GM10248 (cell line): ENCODE results near the gene GTF2H4.
"Not testable (repeated sequence)": the region's sequence is repeated elsewhere in the genome, so short reads cannot be mapped to it uniquely, and the experiment has no call there.

ENCODE experiments used
- CTCF ChIA-PET: fragments of 300-600 bp; sonication (Branson Sonifier 250); formaldehyde crosslinking; extraction: SDS; loops from one replicate; lab custom pipeline; 2021; ENCODE audit warnings: antibody characterized with exemption; lab: Yijun Ruan, JAX
- POLR2A ChIA-PET: fragments of 350-650 bp; sonication (Branson Sonifier 250); formaldehyde crosslinking; extraction: SDS; loops from one replicate; lab custom pipeline; 2020; ENCODE audit warnings: antibody characterized with exemption; lab: Yijun Ruan, JAX
- DNase-seq: peaks from one replicate; pipeline ENCODE4 v3.0.0; 2012; ENCODE audit errors: extremely low spot score
- CTCF ChIP-seq: IDR thresholded peaks from 2 replicates; pipeline ENCODE4 v1.5.1; 2012; ENCODE audit warnings: mild to moderate bottlenecking, low read depth; ENCODE audit errors: extremely low read depth, missing control alignments, control extremely low read depth

GTF2H4 gene

DNA sequence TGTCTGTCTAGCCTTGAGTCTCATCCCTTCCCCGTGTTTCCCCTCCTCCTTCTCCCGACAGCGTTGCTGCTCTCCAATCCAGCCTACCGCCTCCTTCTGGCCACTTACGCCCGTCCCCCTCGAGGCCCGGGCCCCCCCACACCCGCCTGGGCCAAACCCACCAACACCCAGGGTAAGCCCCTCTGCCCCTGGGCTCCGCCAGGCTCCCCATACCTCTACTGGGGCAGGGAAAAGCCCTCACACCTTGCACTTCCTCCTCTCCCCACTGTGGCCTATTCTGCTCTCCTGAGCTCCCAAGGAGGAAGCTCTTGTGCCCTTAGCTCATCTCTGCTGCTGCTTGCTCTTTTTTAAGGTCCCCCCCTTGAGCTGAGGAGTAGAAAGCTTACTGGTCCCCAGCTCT is 12.7 kb upstream of the GTF2H4 start:
- no peak for TF ChIP-seq CTCF
- no peak for DNase-seq
- CTCF ChIA-PET = interaction anchor here (0.7 to 2.4 kb wide), 8 partner anchors 9 to 192 kb away, joined by 3 to 12 read pairs (median 4); partner anchors contain the start of gene VARS2
- POLR2A ChIA-PET = no interaction called here

DNA sequence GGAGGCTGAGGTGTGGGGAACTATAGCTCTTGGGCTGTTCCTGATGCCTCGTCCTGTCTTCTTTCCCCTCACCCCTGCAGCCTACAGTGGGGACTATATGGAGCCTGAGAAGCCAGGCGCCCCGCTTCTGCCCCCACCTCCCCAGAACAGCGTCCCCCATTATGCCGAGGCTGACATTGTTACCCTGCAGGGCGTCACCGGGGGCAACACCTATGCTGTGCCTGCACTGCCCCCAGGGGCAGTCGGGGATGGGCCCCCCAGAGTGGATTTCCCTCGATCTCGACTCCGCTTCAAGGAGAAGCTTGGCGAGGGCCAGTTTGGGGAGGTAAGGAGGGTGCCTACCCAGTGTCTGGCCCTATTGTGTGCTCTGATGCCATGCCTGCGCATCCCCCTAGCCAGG is 11.5 kb upstream of the GTF2H4 start:
- CTCF ChIA-PET = interaction anchor here (1.1 to 2.4 kb wide), 7 partner anchors 8 to 191 kb away, joined by 3 to 12 read pairs (median 5); partner anchors contain the start of genes DDR1 and VARS2
- no peak for TF ChIP-seq CTCF
- DNase-seq = no peak
- POLR2A ChIA-PET = no interaction called here

DNA sequence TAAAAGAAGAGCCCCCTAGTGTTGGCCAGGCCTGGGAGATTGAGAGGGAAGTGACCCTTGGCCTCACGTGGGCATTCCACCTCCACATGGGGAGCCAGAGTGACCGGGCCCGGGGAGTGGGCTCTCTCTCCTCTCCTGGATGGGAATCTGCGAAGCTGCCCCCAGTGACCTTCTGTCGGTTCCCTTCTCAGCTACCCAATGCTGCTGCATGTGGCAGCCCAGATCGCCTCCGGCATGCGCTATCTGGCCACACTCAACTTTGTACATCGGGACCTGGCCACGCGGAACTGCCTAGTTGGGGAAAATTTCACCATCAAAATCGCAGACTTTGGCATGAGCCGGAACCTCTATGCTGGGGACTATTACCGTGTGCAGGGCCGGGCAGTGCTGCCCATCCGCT is 10.1 kb upstream of the GTF2H4 start:
- TF ChIP-seq CTCF = no peak
- no peak for DNase-seq
- CTCF ChIA-PET = interaction anchor here (1.2 to 1.7 kb wide), 2 partner anchors 13 to 75 kb away, joined by 3 to 4 read pairs; partner anchors contain the start of gene DDR1
- POLR2A ChIA-PET = no interaction called here

GRCh38 chr6:30898750-30899360 is 9.2 kb upstream of the GTF2H4 start:
- no peak for TF ChIP-seq CTCF
- ChIA-PET POLR2A (no interaction called here), CTCF (interaction anchor here (0.8 to 1.6 kb wide), 6 partner anchors 15 to 176 kb away, joined by 3 to 4 read pairs (median 3); partner anchors contain the start of gene VARS2)
- DNase-seq = no peak

DNA sequence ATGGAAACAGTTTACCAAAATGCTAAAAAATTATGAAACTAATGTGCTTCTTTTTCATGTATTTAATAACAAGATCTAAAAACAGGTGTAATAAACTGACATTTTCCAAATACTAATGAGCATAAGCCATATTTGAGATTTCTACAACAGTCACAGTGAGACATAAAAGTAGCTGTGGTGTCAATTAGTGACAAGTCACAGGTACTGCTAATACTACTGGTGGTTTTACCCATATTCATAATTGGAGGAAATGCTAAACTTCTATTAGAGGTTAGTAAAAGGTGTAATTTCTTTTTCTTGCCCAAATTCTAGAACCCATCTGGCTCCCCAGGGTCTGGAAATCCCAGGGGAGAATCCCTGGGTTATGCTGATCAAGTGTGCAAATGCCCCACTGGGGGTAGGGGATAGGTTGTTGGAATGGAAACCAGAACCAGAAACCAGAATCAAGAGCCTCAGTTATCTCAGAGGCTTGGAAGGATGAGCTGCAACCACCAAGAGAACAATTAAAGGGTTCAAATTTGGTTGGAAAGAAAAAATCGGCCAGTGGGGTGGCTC is 7.1 kb upstream of the GTF2H4 start:
- POLR2A ChIA-PET = no interaction called here
- TF ChIP-seq CTCF = no peak
- DNase-seq = no peak

GRCh38 chr6:30901436-30901835 is 6.6 kb upstream of the GTF2H4 start:
- ChIA-PET POLR2A (no interaction called here), CTCF (interaction anchor here (0.9 to 2.2 kb wide), 2 partner anchors 12 to 178 kb away, joined by 3 to 11 read pairs; partner anchors contain the start of gene VARS2)
- DNase-seq = no peak

More for the DNA sequence above, 7.1 kb upstream of the GTF2H4 start:
- CTCF ChIA-PET = interaction anchor here (0.9 to 2.2 kb wide), 3 partner anchors 10 to 178 kb away, joined by 3 to 11 read pairs (median 3); partner anchors contain the start of gene VARS2

GRCh38 chr6:30902196-30902595 is 5.8 kb upstream of the GTF2H4 start:
- DNase-seq = not testable (repeated sequence)
- POLR2A ChIA-PET = interaction anchor here (0.6 kb wide), 1 partner anchor 655 kb away, joined by 4 read pairs; no protein-coding TSS in a partner anchor
- CTCF ChIA-PET = interaction anchor here (2.2 kb wide), 1 partner anchor 11 kb away, joined by 11 read pairs; the partner anchor contains the start of gene VARS2

More at GRCh38 chr6:30901436-30901835, 6.6 kb upstream of the GTF2H4 start:
- TF ChIP-seq CTCF = no peak
